ENCODE data around the gene PCMTD2. TPM values are rescaled to one million over a fixed set of nuclear protein-coding genes. Genes with fewer than 3 reads are reported as not detected.

The PCMTD2 gene
- total and polyA plus RNA-seq, 2 of the 13 experiments (the other 11 are each of a cell fraction or from before 2014, with no cell fraction given): 47.0 to 76.9 TPM

DNA sequence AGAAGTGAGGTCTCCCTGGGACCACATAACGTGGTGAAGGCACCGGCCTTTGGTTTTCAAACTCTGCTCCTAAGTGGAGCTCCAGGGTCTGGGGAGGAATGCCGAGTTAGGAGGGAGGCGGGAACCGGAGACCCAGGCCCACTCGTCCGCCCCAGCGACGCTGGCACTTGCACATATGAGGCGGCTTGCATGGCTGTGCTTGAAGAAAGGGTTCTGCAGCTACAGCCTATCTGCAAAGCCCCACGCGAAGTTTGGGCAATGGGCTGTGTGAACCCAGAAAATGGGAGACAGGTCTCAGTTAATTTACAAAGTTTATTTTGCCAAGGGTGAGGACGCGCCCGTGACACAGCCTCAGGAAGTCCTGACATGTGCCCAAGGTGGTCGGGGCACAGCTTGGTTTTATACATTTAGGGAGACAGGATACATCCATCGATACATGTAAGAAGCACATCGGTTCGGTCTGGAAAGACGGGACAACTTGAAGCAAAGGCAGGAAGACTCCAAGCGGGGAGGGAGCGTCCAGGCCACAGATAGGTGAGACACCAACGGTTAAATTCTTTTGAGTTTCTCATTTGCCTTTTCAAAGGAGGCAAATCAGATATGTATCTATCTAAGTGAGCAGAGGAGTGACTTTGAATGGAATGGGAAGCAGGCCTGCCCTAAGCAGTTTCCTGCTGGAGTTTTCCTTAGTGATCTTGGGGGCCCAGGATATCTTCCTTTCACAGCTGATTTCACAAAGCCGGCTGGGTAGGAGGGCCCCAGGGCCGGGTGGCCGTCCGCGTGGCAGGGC, 782 bp upstream of the PCMTD2 start (continued):
- TF ChIP-seq, protein P1, sequence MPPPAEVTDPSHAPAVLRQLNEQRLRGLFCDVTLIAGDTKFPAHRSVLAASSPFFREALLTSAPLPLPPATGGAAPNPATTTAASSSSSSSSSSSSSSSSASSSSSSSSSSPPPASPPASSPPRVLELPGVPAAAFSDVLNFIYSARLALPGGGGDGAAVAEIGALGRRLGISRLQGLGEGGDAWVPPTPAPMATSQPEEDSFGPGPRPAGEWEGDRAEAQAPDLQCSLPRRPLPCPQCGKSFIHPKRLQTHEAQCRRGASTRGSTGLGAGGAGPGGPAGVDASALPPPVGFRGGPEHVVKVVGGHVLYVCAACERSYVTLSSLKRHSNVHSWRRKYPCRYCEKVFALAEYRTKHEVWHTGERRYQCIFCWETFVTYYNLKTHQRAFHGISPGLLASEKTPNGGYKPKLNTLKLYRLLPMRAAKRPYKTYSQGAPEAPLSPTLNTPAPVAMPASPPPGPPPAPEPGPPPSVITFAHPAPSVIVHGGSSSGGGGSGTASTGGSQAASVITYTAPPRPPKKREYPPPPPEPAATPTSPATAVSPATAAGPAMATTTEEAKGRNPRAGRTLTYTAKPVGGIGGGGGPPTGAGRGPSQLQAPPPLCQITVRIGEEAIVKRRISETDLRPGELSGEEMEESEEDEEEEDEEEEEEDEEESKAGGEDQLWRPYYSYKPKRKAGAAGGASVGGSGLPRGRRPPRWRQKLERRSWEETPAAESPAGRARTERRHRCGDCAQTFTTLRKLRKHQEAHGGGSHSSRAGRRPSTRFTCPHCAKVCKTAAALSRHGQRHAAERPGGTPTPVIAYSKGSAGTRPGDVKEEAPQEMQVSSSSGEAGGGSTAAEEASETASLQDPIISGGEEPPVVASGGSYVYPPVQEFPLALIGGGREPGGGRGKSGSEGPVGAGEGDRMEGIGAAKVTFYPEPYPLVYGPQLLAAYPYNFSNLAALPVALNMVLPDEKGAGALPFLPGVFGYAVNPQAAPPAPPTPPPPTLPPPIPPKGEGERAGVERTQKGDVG (CRISPR knock-in tag; IDR thresholded peaks at IDR 0.05; ENCODE audit: borderline replicate concordance): 0 out of 2 replicates have a peak, but pooled peaks have one; percentile 6
- TF ChIP-seq BHLHE40 (IDR thresholded peaks at IDR 0.05; ENCODE audit: low read length) (no peak), NONO (IDR thresholded peaks at IDR 0.05) (no peak), NONO (CRISPR knock-in tag; conservative IDR thresholded peaks at IDR 0.05) (no peak), ZNF367 (CRISPR knock-in tag; IDR thresholded peaks at IDR 0.05; ENCODE audit: borderline replicate concordance) (0 out of 2 replicates have a peak, but pooled peaks have one; percentile 14), ZNF205 (CRISPR knock-in tag; IDR thresholded peaks at IDR 0.05) (no peak), ZNF264 (CRISPR knock-in tag; IDR thresholded peaks at IDR 0.05) (no peak), ZNF296 (CRISPR knock-in tag; conservative IDR thresholded peaks at IDR 0.05) (no peak), MIER3 (CRISPR knock-in tag; IDR thresholded peaks at IDR 0.05; ENCODE audit: borderline replicate concordance) (0 out of 2 replicates have a peak, but pooled peaks have one; percentile 13), ZNF766 (CRISPR knock-in tag; IDR thresholded peaks at IDR 0.05; ENCODE audit: borderline replicate concordance) (no peak), ZNF850 (CRISPR knock-in tag; conservative IDR thresholded peaks at IDR 0.05) (no peak), ZNF557 (CRISPR knock-in tag; IDR thresholded peaks at IDR 0.05) (no peak), SETDB1 (CRISPR knock-in tag; IDR thresholded peaks at IDR 0.05; ENCODE audit: borderline replicate concordance) (no peak), JUN (CRISPR knock-in tag; IDR thresholded peaks at IDR 0.05) (no peak)
- TF ChIP-seq, protein P2, sequence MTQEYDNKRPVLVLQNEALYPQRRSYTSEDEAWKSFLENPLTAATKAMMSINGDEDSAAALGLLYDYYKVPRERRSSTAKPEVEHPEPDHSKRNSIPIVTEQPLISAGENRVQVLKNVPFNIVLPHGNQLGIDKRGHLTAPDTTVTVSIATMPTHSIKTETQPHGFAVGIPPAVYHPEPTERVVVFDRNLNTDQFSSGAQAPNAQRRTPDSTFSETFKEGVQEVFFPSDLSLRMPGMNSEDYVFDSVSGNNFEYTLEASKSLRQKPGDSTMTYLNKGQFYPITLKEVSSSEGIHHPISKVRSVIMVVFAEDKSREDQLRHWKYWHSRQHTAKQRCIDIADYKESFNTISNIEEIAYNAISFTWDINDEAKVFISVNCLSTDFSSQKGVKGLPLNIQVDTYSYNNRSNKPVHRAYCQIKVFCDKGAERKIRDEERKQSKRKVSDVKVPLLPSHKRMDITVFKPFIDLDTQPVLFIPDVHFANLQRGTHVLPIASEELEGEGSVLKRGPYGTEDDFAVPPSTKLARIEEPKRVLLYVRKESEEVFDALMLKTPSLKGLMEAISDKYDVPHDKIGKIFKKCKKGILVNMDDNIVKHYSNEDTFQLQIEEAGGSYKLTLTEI (CRISPR knock-in tag; conservative IDR thresholded peaks at IDR 0.05): no peak
- TF ChIP-seq, protein P3, sequence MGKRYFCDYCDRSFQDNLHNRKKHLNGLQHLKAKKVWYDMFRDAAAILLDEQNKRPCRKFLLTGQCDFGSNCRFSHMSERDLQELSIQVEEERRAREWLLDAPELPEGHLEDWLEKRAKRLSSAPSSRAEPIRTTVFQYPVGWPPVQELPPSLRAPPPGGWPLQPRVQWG (CRISPR knock-in tag; IDR thresholded peaks at IDR 0.05; ENCODE audit: borderline replicate concordance, low read depth): no peak
- TF ChIP-seq, protein P4, sequence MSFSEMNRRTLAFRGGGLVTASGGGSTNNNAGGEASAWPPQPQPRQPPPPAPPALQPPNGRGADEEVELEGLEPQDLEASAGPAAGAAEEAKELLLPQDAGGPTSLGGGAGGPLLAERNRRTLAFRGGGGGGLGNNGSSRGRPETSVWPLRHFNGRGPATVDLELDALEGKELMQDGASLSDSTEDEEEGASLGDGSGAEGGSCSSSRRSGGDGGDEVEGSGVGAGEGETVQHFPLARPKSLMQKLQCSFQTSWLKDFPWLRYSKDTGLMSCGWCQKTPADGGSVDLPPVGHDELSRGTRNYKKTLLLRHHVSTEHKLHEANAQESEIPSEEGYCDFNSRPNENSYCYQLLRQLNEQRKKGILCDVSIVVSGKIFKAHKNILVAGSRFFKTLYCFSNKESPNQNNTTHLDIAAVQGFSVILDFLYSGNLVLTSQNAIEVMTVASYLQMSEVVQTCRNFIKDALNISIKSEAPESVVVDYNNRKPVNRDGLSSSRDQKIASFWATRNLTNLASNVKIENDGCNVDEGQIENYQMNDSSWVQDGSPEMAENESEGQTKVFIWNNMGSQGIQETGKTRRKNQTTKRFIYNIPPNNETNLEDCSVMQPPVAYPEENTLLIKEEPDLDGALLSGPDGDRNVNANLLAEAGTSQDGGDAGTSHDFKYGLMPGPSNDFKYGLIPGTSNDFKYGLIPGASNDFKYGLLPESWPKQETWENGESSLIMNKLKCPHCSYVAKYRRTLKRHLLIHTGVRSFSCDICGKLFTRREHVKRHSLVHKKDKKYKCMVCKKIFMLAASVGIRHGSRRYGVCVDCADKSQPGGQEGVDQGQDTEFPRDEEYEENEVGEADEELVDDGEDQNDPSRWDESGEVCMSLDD (CRISPR knock-in tag; IDR thresholded peaks at IDR 0.05; ENCODE audit: borderline replicate concordance): no peak
- TF ChIP-seq, protein P5, sequence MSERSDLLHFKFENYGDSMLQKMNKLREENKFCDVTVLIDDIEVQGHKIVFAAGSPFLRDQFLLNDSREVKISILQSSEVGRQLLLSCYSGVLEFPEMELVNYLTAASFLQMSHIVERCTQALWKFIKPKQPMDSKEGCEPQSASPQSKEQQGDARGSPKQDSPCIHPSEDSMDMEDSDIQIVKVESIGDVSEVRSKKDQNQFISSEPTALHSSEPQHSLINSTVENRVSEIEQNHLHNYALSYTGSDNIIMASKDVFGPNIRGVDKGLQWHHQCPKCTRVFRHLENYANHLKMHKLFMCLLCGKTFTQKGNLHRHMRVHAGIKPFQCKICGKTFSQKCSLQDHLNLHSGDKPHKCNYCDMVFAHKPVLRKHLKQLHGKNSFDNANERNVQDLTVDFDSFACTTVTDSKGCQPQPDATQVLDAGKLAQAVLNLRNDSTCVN (CRISPR knock-in tag; IDR thresholded peaks at IDR 0.05; ENCODE audit: borderline replicate concordance): no peak
- TF ChIP-seq, protein P6, sequence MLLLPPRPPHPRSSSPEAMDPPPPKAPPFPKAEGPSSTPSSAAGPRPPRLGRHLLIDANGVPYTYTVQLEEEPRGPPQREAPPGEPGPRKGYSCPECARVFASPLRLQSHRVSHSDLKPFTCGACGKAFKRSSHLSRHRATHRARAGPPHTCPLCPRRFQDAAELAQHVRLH (CRISPR knock-in tag; IDR thresholded peaks at IDR 0.05; ENCODE audit: borderline replicate concordance, low read depth): no peak
